Astrocyte (in vitro differentiated cells and primary cell): ENCODE measurements around the gene FAM3D. TPM values are rescaled to one million over a fixed set of nuclear protein-coding genes. Genes with fewer than 3 reads are reported as not detected.

ENCODE experiments used
- DNase-seq: peaks from one replicate; pipeline ENCODE4 v3.0.0-alpha.2; 2010; ENCODE audit warnings: low read depth
- FAIRE-seq: peaks from 2 replicates; lab custom pipeline; 2011; peaks lifted over from hg19 to GRCh38; lab: Jason Lieb, UNC
- H2AFZ ChIP-seq: 2 replicates; pipeline ENCODE4 v1.6.0; 2012; ENCODE audit warnings: low read depth, low read length, inconsistent platforms
- H3K27ac ChIP-seq: 2 replicates; pipeline ENCODE4 v1.5.1; 2011; ENCODE audit warnings: low read depth, low read length, inconsistent platforms
- H3K27me3 ChIP-seq: 2 replicates; pipeline ENCODE4 v1.6.0; 2011; ENCODE audit warnings: low read length, inconsistent platforms; ENCODE audit not compliant: insufficient read depth
- H3K36me3 ChIP-seq: 2 replicates; pipeline ENCODE4 v1.5.1; 2011; ENCODE audit warnings: low read length, inconsistent platforms; ENCODE audit not compliant: insufficient read depth
- H3K4me1 ChIP-seq: 2 replicates; pipeline ENCODE4 v1.5.1; 2011; ENCODE audit warnings: low read length, inconsistent platforms; ENCODE audit not compliant: insufficient read depth
- H3K4me2 ChIP-seq: 2 replicates; pipeline ENCODE4 v1.6.0; 2012; ENCODE audit warnings: low read length, inconsistent platforms
- H3K4me3 ChIP-seq: 2 replicates; pipeline ENCODE4 v1.5.1; 2011; ENCODE audit warnings: low read depth, mild to moderate bottlenecking, low read length, inconsistent platforms; ENCODE audit not compliant: insufficient read depth
- H3K79me2 ChIP-seq: 2 replicates; pipeline ENCODE4 v1.6.0; 2012; ENCODE audit warnings: mild to moderate bottlenecking, low read length, inconsistent platforms; ENCODE audit not compliant: insufficient read depth
- H3K9ac ChIP-seq: 2 replicates; pipeline ENCODE4 v1.6.0; 2012; ENCODE audit warnings: mild to moderate bottlenecking, low read length, inconsistent platforms
- H3K9me3 ChIP-seq: 2 replicates; pipeline ENCODE4 v1.5.1; 2012; ENCODE audit warnings: low read depth, mild to moderate bottlenecking, low read length, inconsistent platforms; ENCODE audit not compliant: insufficient read depth
- H4K20me1 ChIP-seq: 2 replicates; pipeline ENCODE4 v1.6.0; 2012; ENCODE audit warnings: low read length, inconsistent platforms; ENCODE audit not compliant: insufficient read depth
- H3K27ac Mint-ChIP-seq: one replicate; pipeline ENCODE4 v1.8.0; 2021; ENCODE audit warnings: mild to moderate bottlenecking, mixed read lengths; ENCODE audit not compliant: unreplicated experiment
- H3K27me3 Mint-ChIP-seq: one replicate; pipeline ENCODE4 v1.8.0; 2021; ENCODE audit warnings: low read depth, mixed read lengths; ENCODE audit not compliant: unreplicated experiment
- H3K36me3 Mint-ChIP-seq: one replicate; pipeline ENCODE4 v1.8.0; 2021; ENCODE audit warnings: low read depth, mixed read lengths; ENCODE audit not compliant: unreplicated experiment
- H3K4me1 Mint-ChIP-seq: one replicate; pipeline ENCODE4 v1.8.0; 2021; ENCODE audit warnings: low read depth, mixed read lengths; ENCODE audit not compliant: unreplicated experiment
- H3K4me3 Mint-ChIP-seq: one replicate; pipeline ENCODE4 v1.8.0; 2021; ENCODE audit warnings: mild to moderate bottlenecking, moderate library complexity, mixed read lengths; ENCODE audit not compliant: unreplicated experiment
- H3K9me3 Mint-ChIP-seq: one replicate; pipeline ENCODE4 v1.8.0; 2021; ENCODE audit warnings: mild to moderate bottlenecking, mixed read lengths; ENCODE audit not compliant: unreplicated experiment
- CTCF ChIP-seq: IDR thresholded peaks from 2 replicates; pipeline ENCODE4 v1.5.1; 2011; ENCODE audit warnings: low read depth, mild to moderate bottlenecking, inconsistent platforms, low read length, moderate library complexity; ENCODE audit not compliant: insufficient read depth
- EZH2 ChIP-seq: IDR thresholded peaks from 2 replicates; pipeline ENCODE4 v1.6.1; 2012; ENCODE audit warnings: mild to moderate bottlenecking, low read length, inconsistent platforms; ENCODE audit not compliant: insufficient read depth
- total RNA-seq: library from RNA; stranded (reverse); gene quantifications from 2 replicates; pipeline ENCODE4 v1.2.1, GENCODE V29; 2021

The FAM3D gene
- total RNA-seq, 1 donor from 2014 or later, result not detected

- Histone ChIP-seq H3K9ac (no peak overlapping the region), H4K20me1 (no peaks in the 10 kb centered on the region), H3K27ac (no peak overlapping the region), H3K4me2 (no peak overlapping the region), H3K36me3 (no peaks in the 10 kb centered on the region), H2AFZ (no peak overlapping the region), H3K4me3 (no peak overlapping the region), H3K9me3 (peaks cover 3% of the 10 kb centered on the region), H3K27me3 (no peaks in the 10 kb centered on the region), H3K4me1 (no peaks in the 10 kb centered on the region), H3K79me2 (no peaks in the 10 kb centered on the region)
- peaks cover 26% of the 10 kb centered on the region for H3K9me3 Mint-ChIP-seq
- H3K4me1 Mint-ChIP-seq, result no peaks in the 10 kb centered on the region
- FAIRE-seq (no peak), DNase-seq (no peak)
- H3K27ac Mint-ChIP-seq, result no peak overlapping the region
- no peak overlapping the region for H3K4me3 Mint-ChIP-seq
- H3K27me3 Mint-ChIP-seq, result peaks cover 16% of the 10 kb centered on the region
- TF ChIP-seq CTCF (no peak), EZH2 (no peak)
- no peaks in the 10 kb centered on the region for H3K36me3 Mint-ChIP-seq
Observed at GRCh38 chr3:58692484-58692883, 25.9 kb upstream of the FAM3D start.

GRCh38 chr3:58691997-58692396, 25.4 kb upstream of the FAM3D start:
- Mint-ChIP-seq H3K27me3 (peaks cover 16% of the 10 kb centered on the region), H3K27ac (no peak overlapping the region), H3K4me3 (no peak overlapping the region), H3K4me1 (no peaks in the 10 kb centered on the region), H3K9me3 (peaks cover 31% of the 10 kb centered on the region), H3K36me3 (no peaks in the 10 kb centered on the region)
- Histone ChIP-seq H4K20me1 (no peaks in the 10 kb centered on the region), H3K4me3 (no peak overlapping the region), H3K9me3 (peaks cover 3% of the 10 kb centered on the region), H3K27ac (no peak overlapping the region), H3K36me3 (no peaks in the 10 kb centered on the region), H2AFZ (no peak overlapping the region), H3K4me2 (no peak overlapping the region), H3K79me2 (no peaks in the 10 kb centered on the region), H3K27me3 (no peaks in the 10 kb centered on the region), H3K4me1 (no peaks in the 10 kb centered on the region), H3K9ac (no peak overlapping the region)
- DNase-seq (peak; percentile 9), FAIRE-seq (no peak)
- TF ChIP-seq EZH2 (no peak), CTCF (no peak)

GRCh38 chr3:58690490-58690889, 23.9 kb upstream of the FAM3D start:
- Mint-ChIP-seq H3K36me3 (no peaks in the 10 kb centered on the region), H3K9me3 (peaks cover 40% of the 10 kb centered on the region), H3K27me3 (peaks cover 23% of the 10 kb centered on the region), H3K27ac (no peak overlapping the region), H3K4me1 (no peaks in the 10 kb centered on the region), H3K4me3 (no peak overlapping the region)
- H3K4me3 ChIP-seq, result no peak overlapping the region
- H2AFZ ChIP-seq, result no peak overlapping the region
- no peak overlapping the region for H3K27ac ChIP-seq
- H3K9ac ChIP-seq, result no peak overlapping the region
- no peaks in the 10 kb centered on the region for H3K36me3 ChIP-seq
- no peaks in the 10 kb centered on the region for H3K4me1 ChIP-seq
- no peaks in the 10 kb centered on the region for H3K27me3 ChIP-seq
- H3K4me2 ChIP-seq, result no peak overlapping the region
- no peak for TF ChIP-seq EZH2
- no peak for TF ChIP-seq CTCF
- FAIRE-seq, result no peak
- DNase-seq, result no peak
- H3K79me2 ChIP-seq, result no peaks in the 10 kb centered on the region
- no peaks in the 10 kb centered on the region for H4K20me1 ChIP-seq
- H3K9me3 ChIP-seq, result peaks cover 3% of the 10 kb centered on the region
